Type B pancreatic cell (in vitro differentiated cells): ENCODE data around the gene CCDC51. TPM values are rescaled to one million over a fixed set of nuclear protein-coding genes. Genes with fewer than 3 reads are reported as not detected.

Experiments
- DNase-seq: peaks from one replicate; pipeline ENCODE4 v3.0.0; 2021; ENCODE audit warnings: mixed read lengths; ENCODE audit not compliant: unreplicated experiment; ENCODE audit errors: extremely low spot score
- H3K27ac Mint-ChIP-seq: 2 replicates; pipeline ENCODE4 v1.8.0; 2021; ENCODE audit warnings: mild to moderate bottlenecking, mixed read lengths
- H3K27me3 Mint-ChIP-seq: 2 replicates; pipeline ENCODE4 v1.8.0; 2021; ENCODE audit warnings: mixed read lengths
- H3K36me3 Mint-ChIP-seq: 2 replicates; pipeline ENCODE4 v1.8.0; 2021; ENCODE audit warnings: mixed read lengths
- H3K4me1 Mint-ChIP-seq: one replicate; pipeline ENCODE4 v1.8.0; 2021; ENCODE audit warnings: mixed read lengths; ENCODE audit not compliant: unreplicated experiment
- H3K4me3 Mint-ChIP-seq: 2 replicates; pipeline ENCODE4 v1.8.0; 2021; ENCODE audit warnings: mild to moderate bottlenecking, mixed read lengths
- H3K9me3 Mint-ChIP-seq: 2 replicates; pipeline ENCODE4 v1.8.0; 2021; ENCODE audit warnings: mixed read lengths
- CTCF ChIP-seq: fragments of 200-600 bp; sonication (generic); conservative IDR thresholded peaks from 2 replicates; pipeline ENCODE4 v1.5.0; 2021; ENCODE audit warnings: antibody characterized with exemption, mild to moderate bottlenecking
- total RNA-seq: library from RNA; stranded (reverse); gene quantifications from 2 replicates; pipeline ENCODE4 v1.2.1, GENCODE V29; 2021; ENCODE audit warnings: low replicate concordance

CCDC51 gene
- total RNA-seq, 1 donor from 2014 or later, result 15.0 TPM

- DNase-seq, result peak; percentile 29
- Mint-ChIP-seq H3K36me3 (peaks cover 15% of the 10 kb centered on the region), H3K27ac (no peak overlapping the region), H3K27me3 (no peaks in the 10 kb centered on the region), H3K4me3 (no peak overlapping the region), H3K4me1 (no peaks in the 10 kb centered on the region), H3K9me3 (no peaks in the 10 kb centered on the region)
- no peak for TF ChIP-seq CTCF
Measured at GRCh38 chr3:48407542-48408099, 32.3 kb downstream of the CCDC51 start.

- Mint-ChIP-seq H3K9me3 (no peaks in the 10 kb centered on the region), H3K36me3 (peaks cover 14% of the 10 kb centered on the region), H3K27ac (no peak overlapping the region), H3K27me3 (no peaks in the 10 kb centered on the region), H3K4me3 (no peak overlapping the region), H3K4me1 (no peaks in the 10 kb centered on the region)
- TF ChIP-seq CTCF, result no peak
- DNase-seq, result peak; percentile 59
Measured at GRCh38 chr3:48406443-48407431, 33.2 kb downstream of the CCDC51 start.

- Mint-ChIP-seq H3K4me1 (peaks cover 1% of the 10 kb centered on the region), H3K27ac (no peak overlapping the region), H3K27me3 (no peaks in the 10 kb centered on the region), H3K9me3 (no peaks in the 10 kb centered on the region), H3K4me3 (no peak overlapping the region), H3K36me3 (peaks cover 12% of the 10 kb centered on the region)
- no peak for TF ChIP-seq CTCF
- no peak for DNase-seq
Measured at GRCh38 chr3:48405971-48406370, 33.9 kb downstream of the CCDC51 start.

- peak; percentile 64 for DNase-seq
- TF ChIP-seq CTCF, result no peak
- no peak overlapping the region for H3K4me3 Mint-ChIP-seq
- H3K36me3 Mint-ChIP-seq, result peaks cover 12% of the 10 kb centered on the region
- H3K4me1 Mint-ChIP-seq, result peaks cover 5% of the 10 kb centered on the region
- no peak overlapping the region for H3K27ac Mint-ChIP-seq
- H3K9me3 Mint-ChIP-seq, result no peaks in the 10 kb centered on the region
- H3K27me3 Mint-ChIP-seq, result no peaks in the 10 kb centered on the region
Measured at GRCh38 chr3:48405343-48405881, 34.5 kb downstream of the CCDC51 start.

GRCh38 chr3:48404440-48405342 lies 35.2 kb downstream of the CCDC51 start:
- peaks cover 5% of the 10 kb centered on the region for H3K4me1 Mint-ChIP-seq
- no peak for TF ChIP-seq CTCF
- DNase-seq, result peak; percentile 54
- peaks cover 12% of the 10 kb centered on the region for H3K36me3 Mint-ChIP-seq
- no peaks in the 10 kb centered on the region for H3K9me3 Mint-ChIP-seq
- H3K27me3 Mint-ChIP-seq, result no peaks in the 10 kb centered on the region
- no peak overlapping the region for H3K27ac Mint-ChIP-seq
- H3K4me3 Mint-ChIP-seq, result no peak overlapping the region
